NOMO-1 (cell line): ENCODE data around the gene CD2.
"Not testable (repeated sequence)": the region's sequence is repeated elsewhere in the genome, so short reads cannot be mapped to it uniquely, and the experiment has no call there.

Experiments used
- DNase-seq, 2 experiments: peaks; one replicate each; lab custom pipeline; 2025; ENCODE audit not compliant: unreplicated experiment in 2 of 2; lab: John Stamatoyannopoulos, UW

The CD2 gene

DNA sequence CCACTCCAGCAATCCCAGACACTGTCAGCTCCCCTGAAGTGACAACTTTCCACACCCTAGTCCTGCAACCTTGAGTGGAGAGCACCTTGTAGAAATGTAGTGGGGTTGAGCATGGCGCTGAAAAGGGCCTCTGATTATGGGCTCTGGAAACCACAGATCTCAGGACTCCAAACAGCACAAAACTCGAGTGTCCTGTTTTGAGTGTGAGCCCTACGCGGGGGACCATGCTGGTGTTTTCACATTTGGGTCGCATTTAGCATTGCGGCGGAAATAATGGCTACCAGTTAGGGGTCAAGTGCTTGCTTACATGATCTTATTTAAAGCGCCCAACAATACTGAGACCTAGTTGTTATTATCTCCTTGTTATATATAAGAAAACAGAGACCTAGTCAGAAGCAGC is 1.9 kb downstream of the CD2 start:
- DNase-seq: not testable (repeated sequence)

DNA sequence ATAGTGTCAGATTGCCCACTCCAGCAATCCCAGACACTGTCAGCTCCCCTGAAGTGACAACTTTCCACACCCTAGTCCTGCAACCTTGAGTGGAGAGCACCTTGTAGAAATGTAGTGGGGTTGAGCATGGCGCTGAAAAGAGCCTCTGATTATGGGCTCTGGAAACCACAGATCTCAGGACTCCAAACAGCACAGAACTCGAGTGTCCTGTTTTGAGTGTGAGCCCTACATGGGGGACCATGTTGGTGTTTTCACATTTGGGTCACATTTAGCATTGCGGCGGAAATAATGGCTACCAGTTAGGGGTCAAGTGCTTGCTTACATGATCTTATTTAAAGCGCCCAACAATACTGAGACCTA is 4.2 kb downstream of the CD2 start:
- not testable (repeated sequence) for DNase-seq

GRCh38 chr1:116759636-116760035 is 5.4 kb downstream of the CD2 start:
- no peak for DNase-seq

GRCh38 chr1:116760487-116760886 is 6.3 kb downstream of the CD2 start:
- DNase-seq: no peak

DNA sequence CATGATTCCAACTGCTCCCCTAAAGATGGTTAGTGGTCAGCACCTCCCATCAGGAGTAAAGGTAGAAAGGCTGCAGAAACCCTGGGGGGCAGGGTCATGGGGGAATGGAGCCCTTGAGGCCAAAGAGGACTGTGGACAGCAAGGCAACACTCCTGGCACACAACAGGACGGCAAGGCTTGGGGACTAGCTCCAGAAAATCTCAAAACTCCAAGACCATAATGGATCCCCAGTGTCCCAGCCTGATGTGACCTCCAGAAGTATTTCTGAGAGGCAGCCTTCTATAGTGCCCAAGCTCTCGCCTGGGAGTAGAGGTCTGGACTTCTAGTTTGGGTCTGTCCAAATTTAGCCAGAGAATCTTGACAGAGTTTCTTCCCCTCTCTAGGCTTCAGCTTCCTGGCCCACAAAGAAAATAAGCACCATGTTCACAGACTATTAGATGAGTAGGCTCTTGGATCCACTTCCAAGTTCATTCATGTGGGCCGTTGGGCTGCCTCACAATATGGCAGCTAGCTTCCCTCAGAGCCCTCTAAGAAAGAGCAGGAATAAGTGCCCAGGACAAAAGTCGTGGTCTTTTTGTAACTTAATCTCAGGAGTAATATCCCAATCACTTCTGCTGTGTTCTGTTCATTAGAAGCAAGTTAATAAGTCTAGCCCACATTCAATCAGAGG is 6.9 kb downstream of the CD2 start:
- DNase-seq: no peak

GRCh38 chr1:116762281-116762680 is 8.1 kb downstream of the CD2 start:
- DNase-seq: no peak

GRCh38 chr1:116762781-116763115 is 8.5 kb downstream of the CD2 start:
- DNase-seq: no peak

DNA sequence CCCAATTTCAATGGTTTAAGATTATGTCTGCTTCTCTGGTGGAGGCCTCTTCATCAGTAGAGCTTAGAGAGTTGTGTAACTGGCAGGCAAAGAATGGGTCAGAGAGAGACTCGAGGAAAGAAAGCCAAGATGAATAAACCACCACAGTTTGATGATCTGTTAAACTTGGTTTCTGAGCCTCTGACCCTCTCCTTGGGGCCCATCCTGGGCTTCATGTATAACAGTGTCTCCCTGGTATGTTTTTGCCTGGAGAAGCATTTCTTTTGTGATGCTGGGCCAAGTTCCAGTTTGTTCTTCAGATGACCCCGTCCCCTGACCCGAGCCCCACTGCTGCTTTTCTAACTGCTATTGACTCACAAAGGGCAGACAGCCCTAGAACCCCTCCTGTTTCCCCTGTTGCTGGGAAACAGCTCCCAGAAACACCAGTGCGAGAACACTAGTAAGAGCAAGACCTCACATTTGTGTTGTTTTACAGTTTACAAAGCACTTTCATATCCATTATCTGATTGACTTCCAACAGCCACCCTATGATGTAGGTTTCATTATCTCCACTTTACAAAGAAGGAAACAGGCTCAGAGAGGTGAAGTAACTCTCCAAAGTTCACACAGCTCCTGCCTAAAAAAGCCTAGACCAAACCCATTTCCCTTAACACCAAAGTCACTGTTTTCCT is 9.0 kb downstream of the CD2 start:
- DNase-seq: no peak

- no peak for DNase-seq
These were observed 9.7 kb downstream of the CD2 start for GRCh38 chr1:116763787-116764465.

GRCh38 chr1:116764466-116764898 is 10.3 kb downstream of the CD2 start:
- no peak for DNase-seq

- no peak for DNase-seq
These were observed 11.0 kb downstream of the CD2 start for GRCh38 chr1:116764906-116765862.

DNA sequence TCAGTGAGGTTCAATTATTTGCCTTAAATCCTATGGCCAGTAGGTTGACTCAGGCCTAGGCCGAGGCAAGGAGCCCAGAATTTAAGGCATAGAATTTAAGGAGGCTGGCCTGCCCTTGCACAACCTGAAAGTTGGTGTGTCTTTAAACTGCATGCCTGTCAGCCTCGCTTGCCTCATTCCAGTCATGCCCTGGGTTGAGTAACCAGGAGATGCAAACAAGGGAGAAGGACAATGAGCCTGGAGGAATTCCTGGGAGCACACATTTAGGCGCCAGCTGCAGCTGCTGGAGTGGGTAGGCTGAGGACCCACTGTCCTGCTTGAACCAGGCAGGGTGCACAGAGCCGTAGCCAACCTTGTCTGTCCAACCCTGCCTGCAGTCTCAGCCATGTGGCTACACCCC is 11.7 kb downstream of the CD2 start:
- DNase-seq: no peak

- DNase-seq: no peak
These were observed 12.6 kb downstream of the CD2 start for GRCh38 chr1:116766616-116767469.

DNA sequence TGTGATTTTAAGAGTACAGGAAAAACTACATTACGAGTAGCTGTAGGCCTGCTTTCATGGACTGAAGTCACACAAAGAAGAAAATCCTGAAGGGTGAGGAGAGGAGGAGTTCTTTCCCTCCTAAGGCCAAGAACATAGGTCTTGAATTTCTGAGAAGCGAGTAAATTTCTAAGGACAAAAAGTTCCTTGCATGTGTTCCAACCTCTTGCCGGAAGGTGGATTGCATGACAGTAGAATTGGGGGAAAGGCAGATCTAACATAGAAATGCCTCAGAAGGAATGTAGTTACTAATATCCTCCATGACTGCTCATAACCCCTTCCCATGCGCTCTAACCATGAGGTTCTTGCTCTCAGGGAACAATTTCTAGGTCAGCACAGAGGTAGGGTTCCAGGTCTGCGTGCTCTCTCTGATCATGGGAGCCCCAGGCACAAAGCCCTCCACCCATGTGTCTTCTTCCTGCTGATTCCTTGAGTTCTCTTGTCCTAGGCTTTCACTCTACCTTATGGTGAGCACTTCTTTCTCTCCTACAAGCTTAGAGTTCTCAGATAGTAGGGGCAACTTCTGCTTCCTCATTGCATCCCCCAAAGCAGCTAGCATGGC is 13.7 kb downstream of the CD2 start:
- no peak for DNase-seq

DNA sequence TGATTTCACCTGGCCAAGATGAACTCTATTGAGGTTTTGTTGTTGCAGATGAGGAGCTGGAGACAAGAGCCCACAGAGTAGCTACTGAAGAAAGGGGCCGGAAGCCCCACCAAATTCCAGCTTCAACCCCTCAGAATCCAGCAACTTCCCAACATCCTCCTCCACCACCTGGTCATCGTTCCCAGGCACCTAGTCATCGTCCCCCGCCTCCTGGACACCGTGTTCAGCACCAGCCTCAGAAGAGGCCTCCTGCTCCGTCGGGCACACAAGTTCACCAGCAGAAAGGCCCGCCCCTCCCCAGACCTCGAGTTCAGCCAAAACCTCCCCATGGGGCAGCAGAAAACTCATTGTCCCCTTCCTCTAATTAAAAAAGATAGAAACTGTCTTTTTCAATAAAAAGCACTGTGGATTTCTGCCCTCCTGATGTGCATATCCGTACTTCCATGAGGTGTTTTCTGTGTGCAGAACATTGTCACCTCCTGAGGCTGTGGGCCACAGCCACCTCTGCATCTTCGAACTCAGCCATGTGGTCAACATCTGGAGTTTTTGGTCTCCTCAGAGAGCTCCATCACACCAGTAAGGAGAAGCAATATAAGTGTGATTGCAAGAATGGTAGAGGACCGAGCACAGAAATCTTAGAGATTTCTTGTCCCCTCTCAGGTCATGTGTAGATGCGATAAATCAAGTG is 14.3 kb downstream of the CD2 start:
- no peak for DNase-seq

GRCh38 chr1:116769104-116769452 is 14.8 kb downstream of the CD2 start:
- DNase-seq: no peak

DNA sequence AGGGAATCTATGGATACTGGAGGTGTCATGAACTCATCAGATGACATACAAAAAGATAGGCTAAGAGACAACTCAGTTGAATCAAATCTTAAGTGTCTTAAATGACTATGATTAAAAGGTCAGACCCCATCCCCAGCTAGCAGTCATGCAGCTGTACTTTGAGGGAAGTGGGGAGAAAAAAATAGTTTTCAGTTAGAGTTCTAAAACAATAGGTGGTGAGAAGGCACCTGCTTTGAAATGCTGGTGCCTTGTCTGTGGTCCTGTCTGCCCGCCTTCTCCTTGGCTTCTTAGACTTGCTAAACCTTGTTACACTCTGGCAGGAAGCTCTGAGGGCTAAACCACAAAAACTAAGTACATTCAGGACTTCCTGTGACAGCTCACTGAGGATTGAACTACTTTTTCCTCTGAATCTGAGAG is 15.3 kb downstream of the CD2 start:
- peak; percentile 77 to 86 for DNase-seq

GRCh38 chr1:116769994-116770393 is 15.8 kb downstream of the CD2 start:
- DNase-seq: no peak

GRCh38 chr1:116770625-116771024 is 16.4 kb downstream of the CD2 start:
- DNase-seq: no peak
